ENCODE measurements around the gene ZNF277. TPM values are rescaled to one million over a fixed set of nuclear protein-coding genes. Genes with fewer than 3 reads are reported as not detected.
"Not testable (repeated sequence)": the region's sequence is repeated elsewhere in the genome, so short reads cannot be mapped to it uniquely, and the experiment has no call there.

ZNF277 gene
- total RNA-seq, 2 donors from 2014 or later = 15.0 to 19.8 TPM

GRCh38 chr7:112279042-112279441, 72.5 kb downstream of the ZNF277 start:
- intact Hi-C loops (cut with DNase I) = no loop called here
- no peak for DNase-seq (ENCODE audit: low spot score)

- intact Hi-C loops (cut with DNase I) = no loop called here
- no peak for DNase-seq (ENCODE audit: low spot score)
These were observed 73.8 kb downstream of the ZNF277 start for GRCh38 chr7:112280267-112280666.

- intact Hi-C loops (cut with DNase I) = no loop called here
These were observed 76.1 kb downstream of the ZNF277 start for GRCh38 chr7:112282476-112283188.

GRCh38 chr7:112283382-112283910, 77.0 kb downstream of the ZNF277 start:
- intact Hi-C loops (cut with DNase I) = no loop called here
- no peak for DNase-seq (ENCODE audit: low spot score)

More at GRCh38 chr7:112282476-112283188, 76.1 kb downstream of the ZNF277 start:
- no peak for DNase-seq (ENCODE audit: low spot score)

GRCh38 chr7:112286250-112287086, 80.0 kb downstream of the ZNF277 start:
- intact Hi-C loops (cut with DNase I) = no loop called here
- DNase-seq (ENCODE audit: low spot score) = no peak

GRCh38 chr7:112288301-112288700, 81.8 kb downstream of the ZNF277 start:
- intact Hi-C loops (cut with DNase I) = no loop called here
- DNase-seq (ENCODE audit: low spot score) = no peak

GRCh38 chr7:112290065-112290464, 83.6 kb downstream of the ZNF277 start:
- no peak for DNase-seq (ENCODE audit: low spot score)
- intact Hi-C loops (cut with DNase I) = no loop called here

- intact Hi-C loops (cut with DNase I) = no loop called here
- no peak for DNase-seq (ENCODE audit: low spot score)
These were observed 85.7 kb downstream of the ZNF277 start for GRCh38 chr7:112292162-112292561.

GRCh38 chr7:112293416-112293815, 86.9 kb downstream of the ZNF277 start:
- intact Hi-C loops (cut with DNase I) = no loop called here
- no peak for DNase-seq (ENCODE audit: low spot score)

- DNase-seq (ENCODE audit: low spot score) = no peak
- intact Hi-C loops (cut with DNase I) = no loop called here
These were observed 89.9 kb downstream of the ZNF277 start for GRCh38 chr7:112296432-112296831.

GRCh38 chr7:112297681-112298080, 91.2 kb downstream of the ZNF277 start:
- intact Hi-C loops (cut with DNase I) = no loop called here
- no peak for DNase-seq (ENCODE audit: low spot score)

- intact Hi-C loops (cut with DNase I) = no loop called here
- DNase-seq (ENCODE audit: low spot score) = no peak
These were observed 92.1 kb downstream of the ZNF277 start for GRCh38 chr7:112298543-112299100.

GRCh38 chr7:112300072-112300471, 93.6 kb downstream of the ZNF277 start:
- intact Hi-C loops (cut with DNase I) = no loop called here
- no peak for DNase-seq (ENCODE audit: low spot score)

GRCh38 chr7:112300831-112301407, 94.4 kb downstream of the ZNF277 start:
- no peak for DNase-seq (ENCODE audit: low spot score)
- intact Hi-C loops (cut with DNase I) = no loop called here

- DNase-seq (ENCODE audit: low spot score) = no peak
- intact Hi-C loops (cut with DNase I) = no loop called here
These were observed 96.1 kb downstream of the ZNF277 start for GRCh38 chr7:112302566-112302965.

GRCh38 chr7:112306903-112307302, 100.4 kb downstream of the ZNF277 start:
- DNase-seq (ENCODE audit: low spot score) = no peak
- intact Hi-C loops (cut with DNase I) = no loop called here

GRCh38 chr7:112307506-112307905, 101.0 kb downstream of the ZNF277 start:
- intact Hi-C loops (cut with DNase I) = no loop called here
- DNase-seq (ENCODE audit: low spot score) = no peak

GRCh38 chr7:112308974-112309373, 102.5 kb downstream of the ZNF277 start:
- no peak for DNase-seq (ENCODE audit: low spot score)
- intact Hi-C loops (cut with DNase I) = loop anchor here in 1 of 2 donors (2.0 kb wide), 1 partner anchor 62 kb away; no protein-coding TSS in a partner anchor

GRCh38 chr7:112316803-112317202, 110.3 kb downstream of the ZNF277 start:
- intact Hi-C loops (cut with DNase I) = loop anchor here in 1 of 2 donors (1.0 kb wide), 1 partner anchor 28 kb away; no protein-coding TSS in a partner anchor
- DNase-seq (ENCODE audit: low spot score) = not testable (repeated sequence)

- intact Hi-C loops (cut with DNase I) = no loop called here
- no peak for DNase-seq (ENCODE audit: low spot score)
These were observed 115.6 kb downstream of the ZNF277 start for GRCh38 chr7:112322070-112322469.
